ENCODE data around the gene PGP.

The PGP gene

GRCh38 chr16:2188395-2188794, 26.2 kb downstream of the PGP start:
- no peaks in the 10 kb centered on the region for H3K79me2 ChIP-seq (ENCODE audit: insufficient read depth, low read length)
- no peak overlapping the region for H3K9ac ChIP-seq (ENCODE audit: low read depth, low read length)
- TF ChIP-seq CTCF (IDR thresholded peaks at IDR 0.05; ENCODE audit: borderline replicate concordance, extremely low read depth, low read length, poor library complexity, severe bottlenecking) (no peak), EZH2 (IDR thresholded peaks at IDR 0.05; ENCODE audit: borderline replicate concordance, low read depth, low read length, severe bottlenecking) (no peak)
- no peaks in the 10 kb centered on the region for H3K4me1 ChIP-seq (ENCODE audit: insufficient read depth, low read length)
- no peak overlapping the region for H2AFZ ChIP-seq (ENCODE audit: low read depth, low read length)
- no peak for DNase-seq
- H4K20me1 ChIP-seq (ENCODE audit: insufficient read depth, low read length) = peaks cover 2% of the 10 kb centered on the region; the same call in 1 of the 2 replicates
- H3K27me3 ChIP-seq (ENCODE audit: insufficient read depth, low read length, poor library complexity) = no peaks in the 10 kb centered on the region
- no peak overlapping the region for H3K27ac ChIP-seq (ENCODE audit: low read length)
- no peaks in the 10 kb centered on the region for H3K9me3 ChIP-seq (ENCODE audit: insufficient read depth, low read length, severe bottlenecking)
- no peak overlapping the region for H3K4me2 ChIP-seq (ENCODE audit: insufficient read depth, low read length)
- no peaks in the 10 kb centered on the region for H3K36me3 ChIP-seq (ENCODE audit: insufficient read depth, low read length)
- no peak overlapping the region for H3K4me3 ChIP-seq (ENCODE audit: low read depth in 1 of 2, low read length in 2 of 2)
- ATAC-seq (ENCODE audit: insufficient read depth, low read depth) = no peak

- Histone ChIP-seq H3K36me3 (ENCODE audit: insufficient read depth, low read length) (no peaks in the 10 kb centered on the region), H3K9ac (ENCODE audit: low read depth, low read length) (no peak overlapping the region), H3K27ac (ENCODE audit: low read length) (no peak overlapping the region), H3K4me1 (ENCODE audit: insufficient read depth, low read length) (no peaks in the 10 kb centered on the region), H3K4me3 (ENCODE audit: low read depth in 1 of 2, low read length in 2 of 2) (no peak overlapping the region), H3K27me3 (ENCODE audit: insufficient read depth, low read length, poor library complexity) (no peaks in the 10 kb centered on the region), H3K9me3 (ENCODE audit: insufficient read depth, low read length, severe bottlenecking) (no peaks in the 10 kb centered on the region), H2AFZ (ENCODE audit: low read depth, low read length) (no peak overlapping the region), H4K20me1 (ENCODE audit: insufficient read depth, low read length) (no peaks in the 10 kb centered on the region; the same call in 1 of the 2 replicates), H3K4me2 (ENCODE audit: insufficient read depth, low read length) (no peak overlapping the region), H3K79me2 (ENCODE audit: insufficient read depth, low read length) (no peaks in the 10 kb centered on the region)
- no peak for ATAC-seq (ENCODE audit: insufficient read depth, low read depth)
- no peak for DNase-seq
- TF ChIP-seq EZH2 (IDR thresholded peaks at IDR 0.05; ENCODE audit: borderline replicate concordance, low read depth, low read length, severe bottlenecking) (no peak), CTCF (IDR thresholded peaks at IDR 0.05; ENCODE audit: borderline replicate concordance, extremely low read depth, low read length, poor library complexity, severe bottlenecking) (no peak)
These were observed 27.4 kb downstream of the PGP start for GRCh38 chr16:2187212-2187611.

GRCh38 chr16:2186505-2186904, 28.1 kb downstream of the PGP start:
- Histone ChIP-seq H4K20me1 (ENCODE audit: insufficient read depth, low read length) (no peaks in the 10 kb centered on the region; the same call in 1 of the 2 replicates), H3K9ac (ENCODE audit: low read depth, low read length) (no peak overlapping the region), H3K27me3 (ENCODE audit: insufficient read depth, low read length, poor library complexity) (no peaks in the 10 kb centered on the region), H3K4me1 (ENCODE audit: insufficient read depth, low read length) (no peaks in the 10 kb centered on the region), H3K4me3 (ENCODE audit: low read depth in 1 of 2, low read length in 2 of 2) (no peak overlapping the region), H3K79me2 (ENCODE audit: insufficient read depth, low read length) (no peaks in the 10 kb centered on the region), H3K9me3 (ENCODE audit: insufficient read depth, low read length, severe bottlenecking) (no peaks in the 10 kb centered on the region), H3K27ac (ENCODE audit: low read length) (no peak overlapping the region), H2AFZ (ENCODE audit: low read depth, low read length) (no peak overlapping the region), H3K4me2 (ENCODE audit: insufficient read depth, low read length) (no peak overlapping the region), H3K36me3 (ENCODE audit: insufficient read depth, low read length) (no peaks in the 10 kb centered on the region)
- DNase-seq (no peak), ATAC-seq (ENCODE audit: insufficient read depth, low read depth) (no peak)
- TF ChIP-seq CTCF (IDR thresholded peaks at IDR 0.05; ENCODE audit: borderline replicate concordance, extremely low read depth, low read length, poor library complexity, severe bottlenecking) (no peak), EZH2 (IDR thresholded peaks at IDR 0.05; ENCODE audit: borderline replicate concordance, low read depth, low read length, severe bottlenecking) (no peak)

- TF ChIP-seq EZH2 (IDR thresholded peaks at IDR 0.05; ENCODE audit: borderline replicate concordance, low read depth, low read length, severe bottlenecking) (no peak), CTCF (IDR thresholded peaks at IDR 0.05; ENCODE audit: borderline replicate concordance, extremely low read depth, low read length, poor library complexity, severe bottlenecking) (no peak)
- Histone ChIP-seq H3K79me2 (ENCODE audit: insufficient read depth, low read length) (no peaks in the 10 kb centered on the region), H3K9me3 (ENCODE audit: insufficient read depth, low read length, severe bottlenecking) (no peaks in the 10 kb centered on the region), H3K27ac (ENCODE audit: low read length) (no peak overlapping the region), H3K36me3 (ENCODE audit: insufficient read depth, low read length) (no peaks in the 10 kb centered on the region), H3K4me3 (ENCODE audit: low read depth in 1 of 2, low read length in 2 of 2) (no peak overlapping the region), H2AFZ (ENCODE audit: low read depth, low read length) (no peak overlapping the region), H3K27me3 (ENCODE audit: insufficient read depth, low read length, poor library complexity) (no peaks in the 10 kb centered on the region), H3K9ac (ENCODE audit: low read depth, low read length) (no peak overlapping the region), H3K4me2 (ENCODE audit: insufficient read depth, low read length) (no peak overlapping the region), H4K20me1 (ENCODE audit: insufficient read depth, low read length) (no peaks in the 10 kb centered on the region; the same call in 1 of the 2 replicates), H3K4me1 (ENCODE audit: insufficient read depth, low read length) (no peaks in the 10 kb centered on the region)
- ATAC-seq (ENCODE audit: insufficient read depth, low read depth) (no peak), DNase-seq (no peak)
These were observed 28.6 kb downstream of the PGP start for GRCh38 chr16:2186064-2186463.

Data from DND-41 (cell line).